Measurements from ENCODE around the gene PDPN. TPM values are rescaled to one million over a fixed set of nuclear protein-coding genes. Genes with fewer than 3 reads are reported as not detected.
A peak's percentile ranks its signal among the peaks of the same experiment; 100 is the strongest.

PDPN gene
- total RNA-seq, 1 experiment from 2014 or later = not detected

GRCh38 chr1:13604721-13605120 is 21.1 kb downstream of the PDPN start:
- in situ Hi-C loops (cut with HindIII; ENCODE audit: low sequenced_read_pairs) = no loop called here
- DNase-seq (ENCODE audit: low spot score) = no peak

- DNase-seq (ENCODE audit: low spot score) = no peak
- in situ Hi-C loops (cut with HindIII; ENCODE audit: low sequenced_read_pairs) = no loop called here
Measured at GRCh38 chr1:13605159-13605558, 21.5 kb downstream of the PDPN start.

GRCh38 chr1:13607002-13607401 is 23.4 kb downstream of the PDPN start:
- in situ Hi-C loops (cut with HindIII; ENCODE audit: low sequenced_read_pairs) = no loop called here
- DNase-seq (ENCODE audit: low spot score) = no peak

GRCh38 chr1:13616234-13616633 is 32.6 kb downstream of the PDPN start:
- in situ Hi-C loops (cut with HindIII; ENCODE audit: low sequenced_read_pairs) = no loop called here
- no peak for DNase-seq (ENCODE audit: low spot score)

- no peak for DNase-seq (ENCODE audit: low spot score)
- in situ Hi-C loops (cut with HindIII; ENCODE audit: low sequenced_read_pairs) = no loop called here
Measured at GRCh38 chr1:13617108-13617507, 33.5 kb downstream of the PDPN start.

- no peak for DNase-seq (ENCODE audit: low spot score)
- in situ Hi-C loops (cut with HindIII; ENCODE audit: low sequenced_read_pairs) = no loop called here
Measured at GRCh38 chr1:13617773-13618172, 34.1 kb downstream of the PDPN start.

GRCh38 chr1:13618483-13618882 is 34.9 kb downstream of the PDPN start:
- in situ Hi-C loops (cut with HindIII; ENCODE audit: low sequenced_read_pairs) = no loop called here
- no peak for DNase-seq (ENCODE audit: low spot score)

GRCh38 chr1:13619909-13620308 is 36.3 kb downstream of the PDPN start:
- DNase-seq (ENCODE audit: low spot score) = peak; percentile 12

GRCh38 chr1:13620825-13621224 is 37.2 kb downstream of the PDPN start:
- no peak for DNase-seq (ENCODE audit: low spot score)
- in situ Hi-C loops (cut with HindIII; ENCODE audit: low sequenced_read_pairs) = no loop called here

More at GRCh38 chr1:13619909-13620308, 36.3 kb downstream of the PDPN start:
- in situ Hi-C loops (cut with HindIII; ENCODE audit: low sequenced_read_pairs) = no loop called here

GRCh38 chr1:13622446-13622845 is 38.8 kb downstream of the PDPN start:
- DNase-seq (ENCODE audit: low spot score) = no peak
- in situ Hi-C loops (cut with HindIII; ENCODE audit: low sequenced_read_pairs) = no loop called here

GRCh38 chr1:13623021-13623637 is 39.5 kb downstream of the PDPN start:
- in situ Hi-C loops (cut with HindIII; ENCODE audit: low sequenced_read_pairs) = no loop called here
- DNase-seq (ENCODE audit: low spot score) = no peak

GRCh38 chr1:13624526-13624925 is 40.9 kb downstream of the PDPN start:
- no peak for DNase-seq (ENCODE audit: low spot score)
- in situ Hi-C loops (cut with HindIII; ENCODE audit: low sequenced_read_pairs) = no loop called here

GRCh38 chr1:13627127-13627526 is 43.5 kb downstream of the PDPN start:
- in situ Hi-C loops (cut with HindIII; ENCODE audit: low sequenced_read_pairs) = no loop called here
- DNase-seq (ENCODE audit: low spot score) = no peak

GRCh38 chr1:13628218-13628617 is 44.6 kb downstream of the PDPN start:
- DNase-seq (ENCODE audit: low spot score) = no peak
- in situ Hi-C loops (cut with HindIII; ENCODE audit: low sequenced_read_pairs) = no loop called here

- no peak for DNase-seq (ENCODE audit: low spot score)
- in situ Hi-C loops (cut with HindIII; ENCODE audit: low sequenced_read_pairs) = no loop called here
Measured at GRCh38 chr1:13628711-13629110, 45.1 kb downstream of the PDPN start.

- DNase-seq (ENCODE audit: low spot score) = peak; percentile 93
- in situ Hi-C loops (cut with HindIII; ENCODE audit: low sequenced_read_pairs) = no loop called here
Measured at GRCh38 chr1:13642306-13643004, 58.8 kb downstream of the PDPN start.

- DNase-seq (ENCODE audit: low spot score) = no peak
- in situ Hi-C loops (cut with HindIII; ENCODE audit: low sequenced_read_pairs) = no loop called here
Measured at GRCh38 chr1:13643017-13643416, 59.4 kb downstream of the PDPN start.

GRCh38 chr1:13646521-13646920 is 62.9 kb downstream of the PDPN start:
- in situ Hi-C loops (cut with HindIII; ENCODE audit: low sequenced_read_pairs) = no loop called here
- DNase-seq (ENCODE audit: low spot score) = no peak

GRCh38 chr1:13651279-13651678 is 67.6 kb downstream of the PDPN start:
- in situ Hi-C loops (cut with HindIII; ENCODE audit: low sequenced_read_pairs) = no loop called here
- no peak for DNase-seq (ENCODE audit: low spot score)

GRCh38 chr1:13652238-13652637 is 68.6 kb downstream of the PDPN start:
- no peak for DNase-seq (ENCODE audit: low spot score)
- in situ Hi-C loops (cut with HindIII; ENCODE audit: low sequenced_read_pairs) = no loop called here

GRCh38 chr1:13661539-13661938 is 77.9 kb downstream of the PDPN start:
- in situ Hi-C loops (cut with HindIII; ENCODE audit: low sequenced_read_pairs) = no loop called here
- no peak for DNase-seq (ENCODE audit: low spot score)
